Neuron (in vitro differentiated cells): ENCODE data around the gene SERPINB10.

Source experiments
- H2AFZ ChIP-seq: one replicate; pipeline ENCODE4 v1.6.1; 2013; ENCODE audit warnings: low read depth, mild to moderate bottlenecking, inconsistent platforms, low read length, moderate library complexity
- H3K27me3 ChIP-seq: one replicate; pipeline ENCODE4 v1.6.1; 2013; ENCODE audit warnings: low read length; ENCODE audit not compliant: insufficient read depth
- H3K36me3 ChIP-seq: one replicate; pipeline ENCODE4 v1.6.1; 2013; ENCODE audit warnings: low read length; ENCODE audit not compliant: insufficient read depth
- H3K4me1 ChIP-seq: one replicate; pipeline ENCODE4 v1.6.1; 2013; ENCODE audit warnings: low read length; ENCODE audit not compliant: insufficient read depth
- H3K4me3 ChIP-seq: 2 replicates; pipeline ENCODE4 v1.5.1; 2013; ENCODE audit warnings: mild to moderate bottlenecking, low read length, moderate library complexity
- H3K9me3 ChIP-seq: one replicate; pipeline ENCODE4 v1.6.1; 2013; ENCODE audit warnings: low read length

SERPINB10 gene

DNA sequence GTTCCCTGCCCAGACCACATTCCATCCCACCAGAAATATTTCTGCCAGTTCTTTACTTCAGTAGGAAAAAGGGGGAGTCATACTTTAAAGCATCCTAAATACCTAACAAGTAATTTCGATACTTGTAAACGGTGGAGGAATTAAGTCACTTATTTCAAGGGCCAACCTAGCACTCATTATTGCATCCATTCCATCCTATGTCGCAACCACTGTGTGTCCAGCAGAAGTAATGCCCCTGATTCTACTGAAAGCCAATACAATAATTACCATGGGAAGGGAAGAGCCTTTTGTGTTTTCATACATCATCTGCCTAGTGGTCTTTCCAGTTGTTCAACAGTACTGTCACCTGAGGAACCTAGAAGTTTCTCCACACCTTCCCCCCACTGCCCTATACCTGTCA, 74.6 kb downstream of the SERPINB10 start:
- no peaks in the 10 kb centered on the region for H3K27me3 ChIP-seq
- peaks cover 12% of the 10 kb centered on the region for H3K36me3 ChIP-seq
- H3K4me3 ChIP-seq, result no peak overlapping the region
- H3K4me1 ChIP-seq, result no peaks in the 10 kb centered on the region
- H3K9me3 ChIP-seq, result no peaks in the 10 kb centered on the region
- no peak overlapping the region for H2AFZ ChIP-seq
